ENCODE results near the gene FAM124A. TPM values are rescaled to one million over a fixed set of nuclear protein-coding genes. Genes with fewer than 3 reads are reported as not detected.

FAM124A gene
- total and polyA plus RNA-seq, 2 of the 8 experiments (the other 6 are each of a cell fraction or from before 2014, with no cell fraction given): 40.7 to 49.9 TPM

GRCh38 chr13:51276636-51277035, 54.4 kb downstream of the FAM124A start (continued):
- TF ChIP-seq SP4 (IDR thresholded peaks at IDR 0.05; ENCODE audit: low read length) (no peak), BRCA1 (IDR thresholded peaks at IDR 0.05; ENCODE audit: low read depth, low read length) (no peak), SP1 (IDR thresholded peaks at IDR 0.05; ENCODE audit: low read depth, low read length) (no peak), POLR2A (IDR thresholded peaks at IDR 0.05; ENCODE audit: control extremely low read depth in 1 of 2, low read depth in 2 of 2, low read length in 2 of 2) (no peak), EZH2 (IDR thresholded peaks at IDR 0.05; ENCODE audit: low read depth, low read length, severe bottlenecking) (no peak), CTCF (IDR thresholded peaks at IDR 0.05; ENCODE audit: control extremely low read depth in 1 of 3, insufficient read depth in 1 of 3, low read depth in 1 of 3, low read length in 3 of 3) (no peak)

Measured in H1 (cell line).